Ammon's horn (tissue), 1 donor: ENCODE measurements around the gene PIK3C2G.

ENCODE experiments used
- DNase-seq: peaks from one replicate; pipeline ENCODE4 v3.0.0-alpha.2; 2016; ENCODE audit warnings: low spot score

PIK3C2G gene

DNA sequence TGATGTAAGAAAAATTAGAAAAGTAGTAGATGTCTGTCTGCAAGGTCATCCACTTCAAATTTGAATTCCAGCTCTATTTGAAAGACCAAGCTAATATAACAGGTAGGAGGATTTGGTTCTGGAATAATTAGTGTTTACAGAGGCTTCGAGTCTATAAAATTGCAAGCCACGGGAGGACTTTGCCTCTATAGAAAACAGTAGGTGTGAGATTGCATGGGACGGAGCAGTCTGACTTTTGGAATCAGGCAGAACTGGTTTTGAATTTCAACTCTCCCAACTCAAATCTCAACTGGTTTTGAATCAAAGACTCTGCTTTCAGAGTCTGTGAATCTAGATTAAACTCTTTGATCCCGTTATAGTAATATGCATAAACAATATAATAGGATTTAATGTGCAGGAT, 82.4 kb downstream of the PIK3C2G start:
- no peak for DNase-seq

DNA sequence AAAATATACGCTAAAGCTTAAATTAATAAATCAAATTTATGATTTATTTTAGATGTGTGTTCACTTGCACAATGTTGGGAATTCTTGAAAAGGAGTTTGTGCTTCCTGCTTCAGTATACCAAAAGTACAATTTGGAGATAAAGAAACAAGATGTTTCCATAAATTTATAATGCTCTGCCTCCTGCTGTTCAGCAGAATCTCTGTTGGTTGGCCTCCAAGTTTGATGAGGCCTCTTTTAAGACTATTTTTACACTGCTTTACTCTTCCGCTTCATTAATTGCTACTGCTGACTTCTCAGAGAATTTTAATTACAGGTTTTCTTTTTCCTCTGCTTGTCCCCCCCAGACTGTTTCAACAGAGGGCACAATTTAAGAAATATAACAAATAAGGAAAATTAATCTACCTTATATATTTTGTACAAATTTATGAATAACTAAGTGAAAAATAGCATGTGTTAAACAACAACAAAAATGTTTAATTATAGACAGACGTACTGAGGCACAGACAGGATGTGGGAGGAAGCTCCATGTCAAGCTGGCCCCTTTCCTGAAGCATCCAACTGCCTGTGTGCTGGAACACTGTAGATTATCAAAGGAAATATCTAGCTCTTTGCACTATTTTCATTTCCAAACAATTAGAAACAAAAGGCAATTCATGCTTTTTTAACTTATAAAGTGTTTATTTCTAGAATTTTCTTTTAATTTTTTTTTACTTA, 83.9 kb downstream of the PIK3C2G start:
- DNase-seq: peak; percentile 74

DNA sequence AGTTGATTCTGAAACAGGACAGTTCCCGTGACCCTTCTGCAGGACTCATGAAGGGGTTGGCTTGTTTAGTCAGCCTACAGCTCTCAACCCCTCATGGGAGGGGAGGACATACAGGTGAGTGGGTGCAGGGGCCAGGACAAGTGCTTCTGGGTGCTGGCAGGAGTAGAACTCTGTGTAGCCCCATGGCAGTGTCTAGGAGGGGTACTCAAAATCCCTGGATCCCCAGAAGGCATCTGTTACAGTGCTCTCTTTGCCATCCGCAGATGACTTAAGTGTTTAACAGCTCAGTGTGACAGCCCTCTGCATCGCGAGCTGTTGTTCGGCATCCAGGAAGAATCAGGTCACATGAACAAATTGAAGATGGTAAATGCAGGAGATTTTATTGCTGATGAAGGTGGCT, 91.0 kb downstream of the PIK3C2G start:
- DNase-seq: no peak

DNA sequence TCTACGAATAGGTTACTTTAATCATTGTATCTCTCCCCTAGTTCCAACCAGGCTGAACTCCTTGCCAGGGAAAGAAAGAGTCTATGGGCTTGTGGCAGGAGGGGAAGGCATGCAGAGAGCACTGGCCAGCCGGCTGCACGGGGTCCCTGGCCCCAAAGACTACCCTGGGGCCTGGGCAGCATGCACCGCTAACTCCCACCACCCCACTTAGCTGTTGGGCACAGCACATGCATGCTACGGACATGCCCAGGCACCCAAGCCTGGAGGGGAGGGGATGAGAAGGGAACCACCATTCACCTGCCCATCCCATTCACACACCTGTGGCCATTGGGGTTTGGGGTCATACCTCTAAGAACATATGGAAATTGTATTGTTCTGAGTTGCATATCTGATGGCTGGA, 94.1 kb downstream of the PIK3C2G start:
- no peak for DNase-seq

DNA sequence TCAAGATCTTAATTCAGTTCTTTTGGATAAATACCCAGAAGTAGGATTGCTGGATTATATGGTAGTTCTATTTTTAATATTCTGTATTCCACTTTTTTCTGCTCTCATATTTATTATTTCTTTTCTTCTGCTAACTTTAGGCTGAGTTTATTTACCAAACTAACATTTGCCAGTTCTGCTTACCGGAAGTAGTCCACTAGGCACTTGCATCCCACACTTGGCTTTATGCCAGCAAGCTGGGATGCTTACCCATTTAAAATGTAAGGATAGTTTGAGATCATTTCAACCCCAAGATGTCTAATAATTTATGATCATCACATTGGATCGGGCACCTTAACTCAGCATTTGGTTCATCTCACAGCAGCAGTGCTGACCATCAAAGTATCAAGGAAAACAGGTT, 96.8 kb downstream of the PIK3C2G start:
- no peak for DNase-seq

DNA sequence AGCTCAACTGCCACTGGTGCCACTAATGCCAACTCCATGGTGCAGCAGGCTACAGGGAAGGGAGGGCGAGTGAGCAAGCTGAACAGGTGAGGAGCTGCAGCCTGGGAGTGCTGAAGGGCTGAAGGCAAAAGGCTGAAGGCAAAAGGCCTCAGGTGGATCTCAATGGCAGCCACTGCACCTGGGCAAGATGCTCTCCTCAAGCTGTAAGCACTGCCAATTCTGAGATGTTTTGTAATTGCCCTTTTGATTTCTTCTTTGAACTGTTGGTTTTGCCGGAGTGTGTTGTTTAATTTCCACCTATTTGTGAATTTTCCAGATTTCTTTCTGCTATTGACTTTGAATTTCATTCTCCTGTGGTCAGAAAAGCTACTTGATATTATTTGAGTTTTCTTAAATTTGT, 97.6 kb downstream of the PIK3C2G start:
- no peak for DNase-seq

DNA sequence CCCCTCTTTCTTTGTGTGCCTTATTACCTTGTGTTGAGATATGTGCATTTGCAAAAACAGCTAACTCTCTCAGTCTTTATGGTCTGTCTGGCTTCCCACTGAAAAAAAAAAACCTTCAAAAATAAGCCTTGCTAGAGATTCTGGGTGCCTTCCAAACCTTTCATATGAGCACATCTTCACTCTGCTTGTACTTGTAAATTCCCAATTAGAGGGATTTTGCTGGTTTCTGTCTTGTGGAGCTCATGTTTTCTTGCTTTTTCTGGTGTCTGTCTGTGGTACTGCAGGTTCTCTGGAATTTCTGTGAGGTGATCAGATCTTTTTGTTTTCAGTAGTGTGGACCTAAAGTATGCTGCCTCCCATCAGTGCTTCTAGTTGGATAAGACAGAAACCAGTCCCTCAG, 100.1 kb downstream of the PIK3C2G start:
- no peak for DNase-seq

DNA sequence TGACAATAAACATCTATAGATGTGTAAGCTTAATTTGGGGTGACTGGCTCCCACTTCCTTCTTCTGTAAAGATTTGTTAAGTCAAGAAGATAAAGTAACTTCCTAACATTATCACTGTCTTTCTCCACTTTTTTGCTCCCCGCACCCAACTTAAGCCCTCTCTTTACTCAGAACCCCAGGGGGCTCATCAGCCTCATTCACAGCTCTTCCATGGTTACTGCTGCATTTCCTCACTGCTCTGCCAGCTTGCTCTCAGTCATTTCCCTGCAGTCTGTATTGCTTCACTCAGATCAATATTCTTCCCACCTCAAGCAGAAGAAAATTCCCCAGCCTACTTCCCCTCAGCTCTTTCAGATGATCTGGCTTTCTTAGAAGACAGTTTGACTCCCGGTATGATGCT, 102.0 kb downstream of the PIK3C2G start:
- DNase-seq: no peak

DNA sequence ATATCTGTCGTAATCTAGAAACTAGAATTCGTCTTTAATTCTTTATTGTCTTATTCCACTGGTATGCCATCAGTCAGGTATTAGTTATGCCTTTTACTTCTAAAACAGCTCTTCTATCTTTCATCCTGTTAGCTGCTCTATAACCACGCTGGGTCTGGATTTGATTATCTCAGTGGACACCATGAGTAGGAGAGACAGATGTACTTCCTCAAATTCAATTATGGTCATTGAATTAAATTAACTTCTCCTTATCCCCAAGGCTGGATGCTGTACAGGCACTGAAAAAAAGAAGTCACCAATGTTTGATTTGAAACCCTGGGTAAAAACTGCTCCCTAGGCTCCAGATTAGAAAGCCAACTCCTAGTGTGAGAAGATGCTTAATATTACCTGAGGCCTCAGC, 107.3 kb downstream of the PIK3C2G start:
- no peak for DNase-seq

DNA sequence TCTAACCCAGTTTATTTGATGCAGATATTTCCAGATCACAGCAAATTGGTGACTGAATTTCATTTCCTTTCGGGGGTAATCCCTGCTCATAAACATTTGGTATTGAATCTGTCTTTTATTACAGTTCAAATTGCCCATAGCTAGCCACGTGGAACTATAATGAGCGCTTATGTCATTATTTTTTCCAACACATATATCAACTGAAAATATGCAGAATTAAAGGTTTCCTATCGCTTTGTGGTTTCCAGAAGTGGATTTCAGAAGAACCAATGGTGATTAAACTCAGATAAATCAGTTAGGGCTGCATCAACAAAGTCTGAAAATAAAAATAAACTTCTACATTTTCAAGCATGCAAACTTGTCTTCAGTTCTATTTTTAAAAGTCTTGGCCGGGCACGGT, 111.9 kb downstream of the PIK3C2G start:
- no peak for DNase-seq

DNA sequence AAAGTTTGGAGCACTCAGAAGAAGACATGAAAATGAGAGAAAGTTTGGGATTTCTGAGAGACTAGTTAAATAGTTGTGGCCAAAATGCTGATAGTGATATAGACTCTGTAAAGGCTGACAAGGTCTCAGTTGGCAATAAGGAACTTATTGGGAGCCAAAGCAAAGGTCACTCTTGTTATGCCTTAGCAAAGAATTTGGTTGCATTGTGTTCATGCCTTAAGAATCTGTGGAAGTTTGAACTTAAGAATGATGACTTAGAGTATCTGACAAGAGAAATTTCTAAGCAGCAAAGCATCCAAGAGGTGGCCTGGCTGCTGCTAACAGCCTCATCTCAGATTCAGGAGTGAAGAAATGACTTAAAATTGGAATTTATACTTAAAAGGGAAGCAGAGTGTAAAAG, 113.8 kb downstream of the PIK3C2G start:
- DNase-seq: no peak

DNA sequence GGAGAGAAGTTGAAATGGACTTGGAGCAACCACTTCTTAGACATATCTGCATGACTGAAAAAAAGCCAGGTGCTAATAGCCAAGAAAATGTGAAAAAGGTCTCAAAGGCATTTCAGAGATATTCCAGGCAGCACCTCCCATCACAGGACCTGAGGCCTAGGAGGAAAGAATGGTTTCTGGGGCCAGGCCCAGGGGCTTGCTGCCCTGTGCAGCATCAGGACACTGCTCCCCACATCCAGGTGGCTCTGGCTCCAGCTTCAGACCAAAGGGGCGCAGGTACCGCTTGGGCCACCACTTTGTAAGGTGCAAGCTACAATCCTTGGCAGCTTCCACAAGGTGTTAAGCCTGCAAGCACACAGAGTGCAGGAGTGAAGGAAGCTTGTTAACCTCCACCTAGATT, 114.3 kb downstream of the PIK3C2G start:
- DNase-seq: no peak

DNA sequence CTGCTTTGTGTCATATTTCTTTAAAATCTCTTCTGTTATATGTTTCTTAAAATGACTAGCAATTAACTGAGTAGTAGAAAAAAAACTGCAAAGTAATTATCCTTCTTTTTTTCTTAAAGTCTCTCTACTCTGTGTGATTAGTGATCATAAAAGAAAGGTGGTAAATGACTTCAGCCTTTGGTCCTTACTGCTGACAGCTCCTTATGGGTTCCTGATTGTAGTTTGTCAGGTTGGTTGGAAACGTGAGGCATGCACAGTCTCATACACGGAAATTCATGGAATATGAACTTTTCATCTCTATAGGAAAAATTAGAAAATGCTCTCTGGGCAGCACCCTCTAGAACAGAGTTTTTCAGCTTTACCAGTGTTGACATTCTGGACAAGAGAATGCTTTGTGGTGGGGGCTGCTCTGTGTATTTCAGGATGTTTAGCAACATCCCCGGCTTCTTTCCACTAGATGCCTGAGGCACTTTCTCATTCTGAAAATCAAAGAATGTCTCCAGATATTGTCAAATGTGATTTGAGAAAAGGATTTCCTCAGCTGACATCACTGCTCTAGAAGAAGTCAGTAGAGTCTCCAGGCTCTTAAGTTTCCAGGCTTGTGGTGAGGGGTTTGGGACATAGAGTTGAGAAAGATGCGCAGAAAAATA, 121.0 kb downstream of the PIK3C2G start:
- DNase-seq: no peak

DNA sequence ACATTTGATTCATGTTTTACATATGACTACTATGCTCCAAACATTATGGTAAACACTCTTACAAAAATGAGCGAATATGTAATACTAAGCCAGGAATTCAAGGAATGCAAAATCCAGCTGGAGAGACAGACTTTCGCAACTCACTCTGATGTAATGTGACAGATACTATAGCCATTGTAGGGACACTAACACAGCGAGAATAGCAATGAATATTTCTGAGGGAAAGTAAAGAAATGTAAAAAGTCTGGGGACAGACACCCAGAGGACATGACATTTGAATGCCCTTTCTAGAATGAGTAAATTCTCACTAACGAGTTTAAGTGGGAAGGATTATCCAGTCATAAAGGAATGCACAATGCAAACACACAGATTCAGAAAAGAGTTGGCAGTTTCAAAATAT, 121.9 kb downstream of the PIK3C2G start:
- no peak for DNase-seq

DNA sequence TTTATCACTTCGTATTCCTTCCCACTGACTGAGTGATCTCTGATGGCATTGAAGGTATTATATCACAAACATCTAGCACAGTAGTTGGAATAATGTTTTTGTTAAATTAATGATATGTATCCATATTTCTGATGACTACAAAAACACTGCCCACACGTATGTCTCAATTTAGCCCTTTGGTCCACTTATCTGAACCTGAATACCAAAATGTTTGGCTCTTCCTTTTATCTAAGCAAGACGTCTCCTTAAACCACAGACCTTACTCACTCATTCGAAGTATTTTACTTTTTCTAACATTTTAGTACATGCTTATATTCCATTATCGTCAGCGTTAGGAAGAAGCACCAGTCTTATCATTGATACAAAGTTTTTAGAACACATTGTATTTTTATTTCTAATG, 126.4 kb downstream of the PIK3C2G start:
- no peak for DNase-seq

DNA sequence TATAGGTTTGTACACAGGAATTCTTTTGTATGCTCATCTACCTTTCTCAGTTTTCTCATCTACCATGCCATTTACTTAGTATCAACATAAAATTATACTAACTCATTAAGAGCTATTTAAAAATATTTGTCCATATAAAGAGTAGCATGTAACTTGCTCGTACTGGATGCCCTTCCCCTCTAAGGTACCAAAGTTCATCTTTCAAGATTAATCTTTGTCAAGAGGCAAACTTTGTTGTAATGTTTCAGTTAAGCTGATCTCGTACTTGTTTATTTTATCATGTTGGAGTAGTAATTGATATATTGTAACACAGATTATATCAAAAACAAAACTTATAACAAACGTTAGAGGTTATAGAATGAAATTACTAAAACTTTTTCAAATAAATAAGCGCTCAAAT, 128.5 kb downstream of the PIK3C2G start:
- no peak for DNase-seq

DNA sequence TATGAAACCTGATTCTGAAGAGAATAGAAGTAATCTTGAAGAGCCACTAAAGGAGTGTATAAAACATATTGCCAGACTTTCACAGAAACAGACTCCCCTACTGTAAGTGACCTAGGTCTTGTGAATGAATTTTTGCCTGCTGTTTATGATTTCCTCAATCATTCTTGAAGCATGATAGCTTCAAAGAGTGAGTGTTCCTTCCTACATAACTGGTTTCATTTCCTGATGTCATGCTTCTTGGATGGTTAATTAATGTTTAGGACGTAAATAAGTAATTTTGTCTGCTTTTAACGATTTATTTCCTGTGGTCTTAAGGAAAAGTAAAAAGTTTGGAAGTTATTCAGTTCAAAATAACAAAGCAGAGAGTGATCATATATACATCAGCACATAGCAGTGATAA, 129.8 kb downstream of the PIK3C2G start:
- no peak for DNase-seq

DNA sequence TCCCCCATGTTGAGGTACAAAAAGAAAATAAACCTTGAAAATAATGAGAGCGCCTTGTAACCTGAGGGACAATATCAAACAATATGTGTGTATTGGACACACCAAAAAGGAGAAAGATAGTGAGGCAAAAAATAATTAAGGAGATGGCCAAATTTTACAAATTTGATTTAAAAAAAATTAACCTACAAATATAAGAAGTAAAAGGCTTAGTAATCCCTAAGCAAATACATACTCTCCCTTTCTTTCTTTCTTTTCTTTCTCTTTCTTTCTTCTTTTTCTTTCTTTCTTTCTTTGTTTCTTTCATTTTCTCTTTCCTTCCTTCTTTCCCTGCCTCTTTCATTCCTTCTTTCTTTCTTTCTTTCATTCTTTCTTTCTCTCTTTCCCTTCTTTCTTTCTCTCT, 133.4 kb downstream of the PIK3C2G start:
- no peak for DNase-seq

DNA sequence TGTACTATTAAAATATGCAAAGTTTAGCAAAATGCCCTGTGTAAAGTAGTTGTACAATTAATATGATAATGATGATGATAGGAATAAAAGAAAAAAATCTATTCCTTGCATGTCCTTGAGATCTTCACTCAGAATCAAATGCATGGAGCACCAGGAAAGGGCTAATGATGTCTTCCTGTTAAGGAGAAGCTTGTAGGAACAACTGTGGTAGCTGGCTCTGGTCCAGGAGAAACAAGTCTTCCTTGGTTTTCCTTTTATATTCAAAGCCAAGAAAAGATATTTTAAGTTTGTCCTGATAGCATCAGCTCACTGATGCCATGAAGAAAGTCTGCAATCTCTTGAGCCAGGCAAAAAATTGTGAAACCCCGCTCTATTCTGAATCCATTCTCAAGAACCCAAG, 138.9 kb downstream of the PIK3C2G start:
- DNase-seq: no peak

DNA sequence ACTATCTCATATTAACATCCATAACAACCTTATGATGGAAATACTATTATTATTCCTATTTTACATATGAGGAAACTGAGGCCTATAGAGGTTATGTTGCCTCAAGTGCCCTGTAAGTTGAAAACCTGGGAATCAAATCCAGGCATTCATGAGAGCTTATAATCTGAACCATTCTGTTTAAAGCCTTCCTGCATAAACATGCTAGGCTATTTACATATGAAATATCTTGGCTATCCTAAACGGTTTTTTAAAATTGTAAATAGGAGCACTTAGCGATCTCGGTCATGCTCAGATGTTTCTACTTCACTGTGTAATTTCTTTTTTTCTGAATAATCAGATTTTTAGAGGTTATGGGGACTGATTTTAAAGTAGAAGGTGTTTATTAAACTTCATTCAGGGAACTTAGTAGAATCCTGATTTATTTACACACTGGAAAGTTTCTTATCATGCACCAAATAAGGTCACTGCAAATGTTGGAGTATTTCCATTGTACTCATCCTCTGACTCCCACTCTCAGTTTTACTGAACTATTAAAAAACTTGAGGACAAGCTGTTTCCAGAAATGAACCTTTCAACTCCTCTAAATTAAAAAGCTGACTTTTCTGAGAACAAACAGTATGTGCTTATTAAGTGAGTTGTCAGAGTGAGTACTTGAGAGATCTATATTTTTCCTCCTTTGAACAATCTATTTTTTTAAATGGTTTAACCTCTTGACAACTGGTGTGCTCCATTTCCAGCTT, 141.7 kb downstream of the PIK3C2G start:
- DNase-seq: peak; percentile 4

DNA sequence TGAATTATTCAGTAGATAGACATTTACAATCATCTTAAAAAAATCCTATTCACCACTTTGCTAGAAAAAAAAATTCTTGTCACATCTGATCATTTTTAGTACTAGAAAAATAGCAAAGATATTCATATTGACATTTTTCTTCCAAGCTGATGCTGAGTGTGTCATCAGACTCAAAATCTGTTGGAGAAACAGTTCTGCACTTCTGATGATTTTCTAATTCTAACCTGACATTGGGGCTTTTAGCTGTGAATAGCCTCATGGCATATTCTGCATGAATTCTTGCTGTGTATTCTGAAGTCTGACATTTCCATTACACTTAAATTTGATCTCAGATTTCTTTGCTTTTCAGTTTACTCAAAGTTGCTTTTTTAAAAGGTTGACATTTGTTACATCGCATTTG, 150.1 kb downstream of the PIK3C2G start:
- no peak for DNase-seq

DNA sequence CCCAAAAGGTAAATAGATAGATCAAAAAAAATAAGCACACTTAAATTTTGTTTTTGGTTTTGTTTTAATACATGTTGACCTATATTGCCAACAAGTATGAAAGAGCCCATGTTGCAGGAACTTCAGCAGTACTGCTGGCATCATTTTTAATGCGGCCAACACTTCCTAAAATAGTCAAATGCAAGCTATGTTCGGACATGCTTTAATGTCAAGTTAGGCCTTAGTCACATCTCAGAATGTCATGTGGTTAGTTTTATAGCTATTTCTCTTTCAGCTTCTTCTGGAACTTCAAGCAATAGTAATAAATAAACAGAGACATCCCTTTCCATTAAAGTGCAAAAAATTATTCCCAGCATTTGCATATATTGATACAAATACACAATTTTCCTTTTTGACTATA, 153.4 kb downstream of the PIK3C2G start:
- no peak for DNase-seq

DNA sequence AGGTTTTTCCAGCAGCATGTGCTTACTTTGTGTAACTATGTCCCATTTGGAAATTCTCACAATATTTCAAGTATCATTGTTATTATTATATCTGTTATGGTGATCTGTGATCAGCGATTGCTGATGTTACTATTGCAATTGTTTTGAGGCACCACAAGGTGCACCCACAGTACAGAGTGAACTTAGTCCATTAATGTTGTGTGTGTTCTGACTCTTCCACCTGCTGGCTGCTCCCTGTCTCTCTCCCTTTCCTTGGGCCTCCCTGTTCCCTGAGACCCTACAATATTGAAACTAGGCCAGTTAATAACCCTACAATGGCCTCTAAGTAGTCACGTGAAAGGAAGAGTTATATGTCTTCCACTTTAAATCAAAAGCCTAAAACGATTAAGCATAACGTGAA, 153.9 kb downstream of the PIK3C2G start:
- no peak for DNase-seq
